BJ (cell line): ENCODE results near the gene COX20. TPM values are rescaled to one million over a fixed set of nuclear protein-coding genes. Genes with fewer than 3 reads are reported as not detected.

ENCODE experiments used
- CTCF ChIA-PET: fragments of 350-600 bp; formaldehyde crosslinking; extraction: SDS; loops from one replicate; lab custom pipeline; 2021; ENCODE audit warnings: antibody characterized with exemption, inconsistent platforms; lab: Yijun Ruan, JAX
- POLR2A ChIA-PET: fragments of 300-600 bp; sonication (Branson Sonifier 250); formaldehyde crosslinking; extraction: SDS; loops from one replicate; lab custom pipeline; 2021; ENCODE audit warnings: antibody characterized with exemption; lab: Charles Lee
- DNase-seq: peaks from one replicate; pipeline ENCODE4 v3.0.0-alpha.2; 2011; ENCODE audit warnings: low read depth
- H3K27me3 ChIP-seq: 2 replicates; pipeline ENCODE4 v1.6.0; 2011; ENCODE audit warnings: low read length; ENCODE audit not compliant: control insufficient read depth, insufficient read depth
- H3K36me3 ChIP-seq: 2 replicates; pipeline ENCODE4 v1.5.1; 2011; ENCODE audit warnings: low read length; ENCODE audit not compliant: control insufficient read depth, insufficient read depth
- H3K4me3 ChIP-seq: 2 replicates; pipeline ENCODE4 v1.5.1; 2011; ENCODE audit warnings: low read depth, mild to moderate bottlenecking, control low read depth, low read length
- CTCF ChIP-seq: IDR thresholded peaks from 2 replicates; pipeline ENCODE4 v1.5.1; 2011; ENCODE audit warnings: low read depth, mild to moderate bottlenecking, control low read depth, inconsistent platforms, low read length, moderate library complexity; ENCODE audit not compliant: insufficient read depth
- polyA plus RNA-seq: library from polyadenylated mRNA; depleted of rRNA; stranded (reverse); fragments of >200 nt; gene quantifications from 2 replicates; pipeline ENCODE4 v1.2.3, GENCODE V29; 2011

Gene COX20
- polyA plus RNA-seq, 1 experiment = 12.1 TPM

DNA sequence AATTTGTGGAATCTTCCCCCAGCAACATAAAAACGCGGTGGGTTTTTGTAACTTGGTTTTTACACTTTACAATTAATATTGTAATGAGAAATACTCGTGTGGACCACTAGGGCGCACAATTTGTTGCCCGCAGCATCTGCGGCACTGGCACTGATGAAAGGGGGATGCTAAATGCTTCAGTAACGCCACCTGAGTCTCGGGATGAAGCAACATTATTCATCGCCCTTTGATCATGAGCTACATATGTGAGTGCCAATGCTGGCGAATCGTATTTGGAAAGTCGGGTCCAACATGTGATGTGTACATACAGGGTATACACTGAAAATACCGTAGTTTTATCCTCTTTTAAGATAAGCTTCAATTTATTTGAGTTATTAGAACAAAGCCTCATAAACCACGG is 34.2 kb upstream of the COX20 start:
- Histone ChIP-seq H3K36me3 (no peaks in the 10 kb centered on the region), H3K4me3 (no peak overlapping the region), H3K27me3 (no peaks in the 10 kb centered on the region)
- peak; percentile 58 for TF ChIP-seq CTCF
- ChIA-PET POLR2A (no interaction called here), CTCF (interaction anchor here (0.6 to 4.5 kb wide), 15 partner anchors 11 to 767 kb away, joined by 3 to 31 read pairs (median 4); no protein-coding TSS in a partner anchor)
- no peak for DNase-seq

DNA sequence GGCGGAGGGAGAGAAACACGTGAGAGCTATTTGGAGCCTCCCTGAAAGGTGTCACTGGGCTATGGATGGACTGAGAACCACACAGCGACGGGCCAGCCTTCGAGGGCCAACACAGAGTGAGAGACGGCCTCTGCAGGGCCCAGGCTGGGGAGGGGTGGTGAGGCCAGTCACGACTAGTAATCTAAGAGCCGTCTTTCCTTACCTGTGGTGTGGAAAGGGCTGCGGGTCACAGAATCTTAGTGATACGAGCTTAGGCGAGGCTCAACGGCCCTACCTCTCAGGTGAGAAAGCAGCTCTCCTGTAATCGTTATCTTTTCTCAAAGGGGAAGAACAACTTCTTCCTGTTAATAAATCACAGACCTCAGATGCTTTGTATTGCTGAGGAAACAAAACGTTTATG is 33.4 kb upstream of the COX20 start:
- CTCF ChIA-PET = interaction anchor here (0.9 to 4.5 kb wide), 10 partner anchors 11 to 270 kb away, joined by 3 to 31 read pairs (median 4); no protein-coding TSS in a partner anchor
- no peak for DNase-seq
- TF ChIP-seq CTCF = no peak
- Histone ChIP-seq H3K4me3 (no peak overlapping the region), H3K27me3 (no peaks in the 10 kb centered on the region), H3K36me3 (no peaks in the 10 kb centered on the region)
- POLR2A ChIA-PET = no interaction called here

DNA sequence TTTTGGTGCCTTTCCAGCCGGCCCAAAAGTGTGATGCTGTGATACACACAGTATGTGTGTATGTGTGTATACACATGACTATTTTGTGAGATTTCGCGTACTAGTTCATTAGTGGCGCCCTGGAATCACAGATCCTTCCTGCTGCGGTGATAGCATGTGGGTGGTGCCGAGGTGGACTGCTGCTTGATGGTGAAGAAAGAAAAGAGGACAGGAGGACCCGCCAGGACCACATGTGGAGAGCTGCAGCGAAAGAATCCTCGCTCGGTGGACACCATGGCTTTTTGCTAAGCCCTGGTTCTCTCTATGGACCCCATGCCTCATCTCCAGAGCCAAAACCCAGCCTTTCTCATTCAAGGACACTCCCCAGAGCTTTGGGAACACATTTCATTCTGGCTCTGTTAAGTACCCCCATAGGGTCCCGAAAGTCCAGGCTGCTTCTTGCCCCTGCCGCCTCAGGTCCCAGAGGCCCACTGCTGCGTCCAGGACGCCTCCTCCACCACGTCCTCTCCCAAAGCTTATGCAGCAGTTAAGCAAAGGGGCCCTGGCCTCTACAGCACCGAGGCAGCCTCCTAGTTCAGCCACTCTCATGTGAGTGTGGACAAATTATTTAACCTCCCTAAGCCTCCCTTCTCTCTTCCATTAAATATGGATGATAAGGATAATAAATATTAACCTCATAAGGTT is 32.8 kb upstream of the COX20 start:
- no peak for TF ChIP-seq CTCF
- CTCF ChIA-PET = interaction anchor here (1.1 to 4.5 kb wide), 6 partner anchors 17 to 240 kb away, joined by 3 to 31 read pairs (median 5); no protein-coding TSS in a partner anchor
- Histone ChIP-seq H3K27me3 (no peaks in the 10 kb centered on the region), H3K4me3 (no peak overlapping the region), H3K36me3 (no peaks in the 10 kb centered on the region)
- POLR2A ChIA-PET = no interaction called here
- DNase-seq = no peak

DNA sequence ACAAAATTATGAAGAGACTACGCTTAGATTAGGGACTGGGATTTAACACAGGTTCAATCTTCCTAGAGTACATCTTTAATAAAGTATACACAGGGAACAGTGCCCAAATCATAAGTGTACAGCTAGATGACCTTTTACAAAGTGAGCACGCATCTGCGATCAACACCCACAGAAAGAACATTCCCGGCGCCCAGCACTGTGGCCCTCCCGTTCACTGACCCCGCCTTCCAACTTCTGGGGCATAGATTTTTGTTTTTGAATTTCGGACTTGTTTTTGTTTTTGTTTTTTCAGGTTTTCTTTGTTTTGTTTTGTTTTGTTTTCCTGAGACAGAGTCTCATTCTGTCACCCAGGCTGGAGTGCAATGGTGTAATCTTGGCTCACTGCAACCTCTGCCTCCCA is 30.6 kb upstream of the COX20 start:
- POLR2A ChIA-PET = no interaction called here
- Histone ChIP-seq H3K4me3 (no peak overlapping the region), H3K36me3 (no peaks in the 10 kb centered on the region), H3K27me3 (no peaks in the 10 kb centered on the region)
- no peak for TF ChIP-seq CTCF
- no peak for DNase-seq
- CTCF ChIA-PET = no interaction called here

- H3K4me3 ChIP-seq = no peak overlapping the region
- H3K27me3 ChIP-seq = no peaks in the 10 kb centered on the region
- TF ChIP-seq CTCF = no peak
- ChIA-PET POLR2A (no interaction called here), CTCF (no interaction called here)
- DNase-seq = no peak
- H3K36me3 ChIP-seq = no peaks in the 10 kb centered on the region
Observed at GRCh38 chr1:244807138-244807537, 28.3 kb upstream of the COX20 start.
